GM19438 (cell line): ENCODE measurements around the gene POLDIP3.
"Not testable (repeated sequence)": the region's sequence is repeated elsewhere in the genome, so short reads cannot be mapped to it uniquely, and the experiment has no call there.

ENCODE experiments used
- ATAC-seq: cut with Tn5 transposase; IDR thresholded peaks from one replicate; pipeline ENCODE4 v1.9.1; 2021; ENCODE audit warnings: low read depth; ENCODE audit not compliant: unreplicated experiment

POLDIP3 gene

DNA sequence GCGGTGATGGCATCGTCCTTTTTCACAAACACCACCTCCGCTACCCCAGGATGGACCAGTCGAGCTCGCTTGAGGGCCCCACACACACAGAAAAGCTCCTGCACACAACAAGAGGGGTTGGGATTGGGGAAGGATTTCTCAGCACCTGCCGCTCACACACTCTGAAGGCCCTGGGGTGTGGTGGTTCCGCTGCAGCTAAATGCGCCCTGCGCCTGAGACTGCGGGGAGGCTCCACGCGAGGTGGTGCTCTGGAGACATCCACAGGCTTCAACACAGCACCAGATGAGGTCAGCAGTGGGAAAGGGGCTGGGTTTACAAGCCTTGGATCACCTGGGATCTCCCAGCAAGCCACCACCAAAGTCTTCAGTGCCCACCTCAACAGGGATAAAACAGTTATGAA lies 22.7 kb downstream of the POLDIP3 start:
- no peak for ATAC-seq

DNA sequence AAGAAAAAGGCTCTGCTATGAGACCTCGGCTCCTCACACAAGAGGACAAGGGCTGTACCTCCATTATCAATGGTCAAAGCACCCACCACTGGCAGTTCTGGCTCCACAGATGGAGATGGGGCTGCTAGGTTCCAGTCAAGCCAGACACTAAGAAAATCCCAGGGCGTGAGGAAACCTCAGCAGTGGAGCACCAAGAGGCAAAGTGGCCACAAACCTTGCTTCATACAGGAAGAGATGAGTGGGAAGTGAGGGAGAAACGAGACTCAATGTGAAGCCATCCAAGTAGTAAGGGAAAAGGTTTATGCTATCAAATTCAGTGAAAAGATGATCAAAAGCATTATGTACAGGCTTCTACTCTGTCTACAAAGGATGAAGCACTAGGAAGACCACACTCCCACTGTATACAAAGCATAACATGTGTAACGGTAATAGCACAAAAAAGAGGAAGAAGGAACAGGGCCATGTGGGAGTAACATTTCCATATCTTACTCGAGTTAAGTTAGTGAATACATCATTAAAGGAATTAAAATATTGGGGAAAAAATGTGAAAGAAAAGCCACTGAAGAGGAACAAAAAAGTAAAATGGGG lies 27.0 kb downstream of the POLDIP3 start:
- ATAC-seq: no peak

DNA sequence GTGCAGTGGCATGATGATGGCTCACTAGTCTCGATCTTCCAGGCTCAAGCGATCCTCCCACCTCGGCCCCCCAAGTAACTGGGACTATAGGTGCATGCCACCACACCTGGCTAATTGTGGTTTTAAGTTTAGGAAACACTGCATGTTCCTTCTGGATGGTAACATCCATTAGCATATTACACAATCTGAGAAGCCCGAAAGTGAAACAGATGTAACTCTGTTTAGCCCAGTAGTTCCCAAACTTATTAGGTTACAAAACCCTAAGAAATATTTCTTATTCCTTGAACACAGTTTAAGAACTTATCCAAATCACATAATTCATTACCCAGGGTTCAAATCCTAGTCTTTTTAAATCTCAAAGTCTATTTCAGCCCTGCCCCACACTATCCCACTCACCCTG lies 28.3 kb downstream of the POLDIP3 start:
- no peak for ATAC-seq

DNA sequence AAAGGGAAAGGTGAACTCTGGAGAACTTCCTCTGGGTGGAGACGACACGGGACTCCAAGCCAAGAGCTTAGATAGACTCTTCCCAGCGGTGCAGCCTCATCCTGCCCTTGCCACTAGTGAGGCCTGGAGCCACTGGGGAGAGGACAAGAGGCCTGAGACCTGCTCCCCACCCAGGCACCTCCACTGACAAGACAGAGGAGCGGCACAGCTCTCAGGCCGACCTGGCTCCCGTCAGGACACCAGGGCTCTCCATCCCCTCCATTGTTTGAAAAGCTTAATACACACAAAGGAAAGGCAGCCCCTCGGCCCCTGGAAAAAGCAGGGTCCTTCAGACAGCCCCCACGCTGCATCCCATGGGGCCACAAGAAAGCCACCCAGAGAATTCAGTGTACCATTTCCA lies 29.6 kb downstream of the POLDIP3 start:
- ATAC-seq: no peak

DNA sequence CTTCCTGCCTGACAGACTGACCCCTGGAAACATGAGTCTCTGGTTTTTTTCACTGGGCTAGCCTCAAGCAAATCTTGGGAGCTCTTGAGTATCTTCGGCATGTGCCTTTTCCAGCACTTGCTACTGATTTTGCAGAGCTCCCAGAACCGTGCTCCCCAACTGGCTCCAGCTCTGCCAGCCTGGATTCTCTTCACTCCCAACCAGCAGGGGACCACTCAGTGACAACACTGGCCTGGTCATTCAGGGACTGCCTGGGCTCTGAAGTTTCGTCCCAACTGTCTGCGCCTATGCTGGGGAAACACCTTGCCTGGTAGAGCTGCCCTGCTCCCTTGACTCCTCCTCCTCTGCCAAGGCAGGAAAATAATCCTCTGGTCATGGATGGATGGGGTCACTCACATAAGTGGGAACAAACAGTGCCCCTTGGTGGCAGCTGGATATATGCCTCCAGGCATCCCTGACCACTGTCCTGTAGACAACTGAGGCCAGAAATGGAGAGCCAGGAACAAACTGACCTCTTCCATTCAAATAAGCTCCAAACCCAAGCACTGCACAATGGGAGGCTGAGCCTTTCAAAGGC lies 30.2 kb downstream of the POLDIP3 start:
- no peak for ATAC-seq

DNA sequence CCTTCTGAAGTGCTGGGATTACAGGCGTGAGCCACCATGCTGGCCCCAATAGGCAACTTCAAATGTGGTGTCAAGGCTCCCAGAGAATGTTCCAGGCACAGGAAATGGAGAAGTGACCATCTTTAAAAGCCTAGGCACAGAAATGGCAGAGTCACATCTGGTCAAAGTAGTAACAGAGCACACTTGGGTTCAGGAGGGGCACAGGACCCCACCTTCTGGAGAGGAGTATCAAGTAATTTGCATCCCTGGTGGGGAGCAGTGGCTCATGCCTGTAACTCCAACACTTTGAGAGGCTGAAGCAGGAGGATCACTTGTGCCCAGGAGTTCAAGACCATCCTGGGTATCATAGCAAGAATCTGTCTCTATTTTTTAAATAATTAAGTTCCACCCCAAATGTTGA lies 31.7 kb downstream of the POLDIP3 start:
- ATAC-seq: no peak

DNA sequence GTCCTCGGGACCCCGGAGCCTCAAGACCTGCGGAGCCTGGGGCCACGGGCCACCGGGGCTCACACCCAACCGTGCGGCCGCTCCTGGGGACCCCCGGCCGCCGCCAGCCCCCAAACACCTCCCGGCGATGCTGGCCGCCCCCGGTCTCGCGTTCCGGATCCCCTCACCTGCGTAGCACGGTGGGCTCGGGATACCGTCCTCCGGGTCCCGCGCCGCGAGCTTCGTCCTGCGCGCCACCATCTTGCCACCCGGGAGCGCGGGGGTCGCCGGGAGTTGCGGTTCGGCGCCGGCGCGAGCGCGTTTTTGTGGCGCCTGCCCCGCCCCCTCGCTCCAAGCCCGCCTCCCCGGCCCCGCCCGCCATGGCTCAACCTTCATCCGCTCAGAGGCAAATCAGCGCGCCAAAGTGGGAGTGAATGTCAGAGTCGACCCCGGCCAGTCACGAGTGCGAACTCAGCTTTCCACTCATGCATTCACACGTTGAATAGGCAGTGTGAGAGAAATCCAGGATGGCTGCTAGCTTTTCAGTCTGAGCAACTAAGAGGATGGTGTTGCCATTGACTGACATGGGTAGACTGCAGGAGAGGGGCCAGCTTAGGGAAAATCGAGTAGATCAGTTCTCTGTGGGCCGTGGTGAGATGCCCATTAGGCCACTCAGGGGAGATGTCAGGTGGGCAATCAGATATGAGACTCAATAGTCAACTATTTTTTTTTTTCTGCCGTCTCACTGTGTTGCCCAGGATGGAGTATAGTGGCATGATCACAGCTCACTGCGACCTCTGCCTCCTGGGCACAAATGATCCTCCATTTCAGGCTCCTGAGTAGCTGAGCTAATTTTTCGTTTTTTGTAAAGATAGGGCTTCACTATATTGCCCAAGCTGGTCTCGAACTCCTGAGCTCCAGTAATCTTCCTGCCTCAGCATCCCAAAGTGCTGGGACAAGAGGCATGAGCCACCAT lies 32.6 kb downstream of the POLDIP3 start:
- ATAC-seq: peak; percentile 72

GRCh38 chr22:42581194-42581761 lies 33.4 kb downstream of the POLDIP3 start:
- peak; percentile 19 for ATAC-seq

DNA sequence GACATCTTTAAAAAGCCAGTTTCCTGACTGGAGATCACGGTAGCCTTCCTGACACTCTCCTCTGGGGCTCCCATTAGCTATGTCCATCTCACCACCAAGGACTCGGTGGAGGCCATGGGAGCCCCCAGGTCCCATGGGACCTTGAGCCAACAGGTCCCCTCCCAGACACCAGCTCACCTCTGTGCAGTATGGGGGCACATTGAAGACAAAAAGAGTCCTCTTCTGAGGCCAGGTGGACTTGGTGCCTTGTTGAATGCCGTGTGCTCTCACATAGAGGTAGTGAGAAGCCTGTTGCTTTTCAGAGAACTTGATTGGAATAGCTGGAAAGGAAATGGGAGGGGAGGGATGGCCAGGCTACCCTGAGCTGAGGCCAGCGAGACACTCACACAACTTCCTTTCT lies 34.6 kb downstream of the POLDIP3 start:
- not testable (repeated sequence) for ATAC-seq

- ATAC-seq: no peak
These were observed 37.0 kb downstream of the POLDIP3 start for GRCh38 chr22:42577623-42578240.

- not testable (repeated sequence) for ATAC-seq
These were observed 37.5 kb downstream of the POLDIP3 start for GRCh38 chr22:42577141-42577540.

DNA sequence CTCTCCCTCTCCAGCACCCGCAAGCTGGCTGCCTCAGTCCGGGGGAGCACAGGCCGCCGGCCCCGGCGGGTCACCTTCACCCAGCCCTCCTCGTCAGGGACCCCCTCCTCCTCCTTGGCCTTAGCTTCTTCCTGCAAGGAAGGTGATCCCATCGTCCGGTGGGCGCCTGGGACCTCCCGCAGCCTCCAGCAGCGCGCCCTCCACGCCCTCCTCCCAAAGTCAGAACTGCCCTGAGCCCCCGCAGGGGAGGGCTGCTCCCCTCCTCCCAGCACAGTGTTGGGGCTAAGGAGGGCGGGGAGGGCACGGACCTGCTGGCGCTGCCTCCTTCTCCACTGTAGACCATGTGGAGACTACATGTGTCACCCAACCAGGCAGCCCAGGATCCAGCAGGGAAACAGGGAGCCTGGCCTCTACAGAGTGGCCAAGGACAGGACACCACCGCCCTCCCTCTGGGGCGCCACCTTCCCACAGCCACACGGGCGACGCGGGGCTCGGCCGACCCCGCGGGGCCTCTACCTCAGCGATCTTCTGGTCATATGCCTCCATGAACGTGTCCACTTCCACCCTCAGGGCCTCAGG lies 38.6 kb downstream of the POLDIP3 start:
- ATAC-seq: not testable (repeated sequence)

- not testable (repeated sequence) for ATAC-seq
These were observed 40.2 kb downstream of the POLDIP3 start for GRCh38 chr22:42574468-42574867.

- ATAC-seq: not testable (repeated sequence)
These were observed 40.6 kb downstream of the POLDIP3 start for GRCh38 chr22:42574046-42574445.

DNA sequence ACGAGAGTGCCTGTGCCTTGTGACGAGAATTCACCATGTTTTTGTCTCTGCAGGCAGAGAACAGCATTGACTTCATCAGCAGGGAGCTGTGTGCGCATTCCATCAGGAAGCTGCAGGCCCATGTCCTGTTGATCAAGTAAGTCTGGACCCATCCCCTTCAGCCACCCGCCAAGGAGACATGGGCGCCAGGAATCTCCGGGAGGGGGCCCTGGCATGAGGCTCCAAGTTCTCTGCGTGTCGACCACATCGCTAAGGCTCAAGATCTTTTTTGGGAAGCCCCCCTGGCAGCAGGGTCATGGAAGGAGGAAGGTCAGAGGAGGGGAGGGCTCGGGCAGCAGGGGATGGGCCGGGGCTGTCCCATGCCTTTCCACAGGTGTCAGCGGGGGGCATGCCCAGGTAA lies 43.6 kb downstream of the POLDIP3 start:
- not testable (repeated sequence) for ATAC-seq

GRCh38 chr22:42570580-42570979 lies 44.1 kb downstream of the POLDIP3 start:
- ATAC-seq: not testable (repeated sequence)

- ATAC-seq: not testable (repeated sequence)
These were observed 46.7 kb downstream of the POLDIP3 start for GRCh38 chr22:42567950-42568349.

- no peak for ATAC-seq
These were observed 48.7 kb downstream of the POLDIP3 start for GRCh38 chr22:42565956-42566355.

DNA sequence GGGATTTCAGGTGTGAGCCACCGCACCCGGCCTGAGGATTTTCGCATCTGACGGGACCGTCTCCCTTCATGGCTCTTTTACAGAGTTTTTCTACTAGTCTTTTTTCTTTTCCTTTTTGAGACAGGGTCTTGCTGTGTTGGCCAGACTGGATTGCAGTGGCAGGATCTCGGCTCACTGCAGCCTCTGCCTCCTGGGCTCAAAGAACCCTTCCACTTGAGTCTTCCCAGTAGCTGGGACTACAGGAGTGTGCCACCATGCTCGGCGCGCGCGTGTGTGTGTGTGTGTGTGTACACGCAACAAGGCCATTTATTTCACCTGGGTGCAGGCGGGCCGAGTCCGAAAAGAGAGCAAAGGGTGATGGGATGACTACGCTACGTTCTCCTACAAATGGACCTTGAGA lies 50.0 kb downstream of the POLDIP3 start:
- no peak for ATAC-seq

DNA sequence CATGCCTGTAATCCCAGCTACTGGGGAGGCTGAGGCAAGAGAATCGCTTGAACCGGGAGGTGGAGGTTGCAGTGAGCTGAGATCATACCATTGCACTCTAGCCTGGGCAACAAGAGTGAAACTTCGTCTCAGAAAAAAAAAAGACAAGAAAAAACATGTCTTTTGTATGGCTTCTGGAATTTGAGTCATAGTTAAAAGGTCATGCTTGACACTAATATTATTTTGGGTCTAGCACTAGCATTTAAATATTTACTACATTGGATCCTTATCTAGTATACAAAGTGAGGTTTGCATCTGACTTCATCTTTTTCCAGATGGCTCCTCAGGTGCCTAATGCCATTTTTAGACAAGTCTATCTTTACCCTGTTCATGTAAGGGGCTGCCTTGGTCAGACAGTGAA lies 50.7 kb downstream of the POLDIP3 start:
- ATAC-seq: not testable (repeated sequence)
